ENCODE results near the gene PPOX.
A peak's percentile ranks its signal among the peaks of the same experiment; 100 is the strongest.

The PPOX gene

DNA sequence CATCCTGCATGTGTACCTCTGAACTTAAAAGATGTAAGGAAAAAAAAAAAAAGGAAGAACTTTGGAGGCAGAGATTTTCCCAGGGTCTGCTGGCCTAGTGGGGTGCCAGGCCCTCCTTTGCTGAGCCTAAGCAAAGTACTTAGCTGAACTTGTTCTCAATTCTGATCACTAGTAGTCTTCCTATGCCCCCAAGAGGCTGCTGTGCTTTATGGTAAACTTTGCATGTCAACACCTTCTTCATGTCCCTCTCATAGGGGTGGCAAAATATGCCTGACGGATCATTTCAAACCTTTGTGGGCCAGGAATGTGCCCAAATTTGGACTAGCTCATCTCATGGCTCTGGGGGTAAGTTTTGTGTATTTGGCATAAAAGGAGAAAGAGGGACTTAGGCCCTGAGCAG lies 8.4 kb upstream of the PPOX start:
- Histone ChIP-seq H3K4me1 (ENCODE audit: insufficient read depth, low read length) (peaks cover 10% of the 10 kb centered on the region; the same call in 1 of the 2 replicates), H3K27ac (ENCODE audit: low read depth, low read length) (no peak overlapping the region), H3K27me3 (ENCODE audit: insufficient read depth, low read length) (no peaks in the 10 kb centered on the region), H3K4me3 (ENCODE audit: low read length) (no peak overlapping the region), H3K9ac (ENCODE audit: low read depth, low read length) (no peak overlapping the region), H3K9me3 (ENCODE audit: insufficient read depth, low read depth, low read length) (no peaks in the 10 kb centered on the region), H3K36me3 (ENCODE audit: insufficient read depth, low read length) (peaks cover 37% of the 10 kb centered on the region)
- 95% methylated on average over 1 of the region's 1 CpG for WGBS

- Histone ChIP-seq H3K27me3 (ENCODE audit: insufficient read depth, low read length) (no peaks in the 10 kb centered on the region), H3K27ac (ENCODE audit: low read depth, low read length) (no peak overlapping the region), H3K4me1 (ENCODE audit: insufficient read depth, low read length) (peaks cover 10% of the 10 kb centered on the region; the same call in 1 of the 2 replicates), H3K36me3 (ENCODE audit: insufficient read depth, low read length) (peaks cover 41% of the 10 kb centered on the region), H3K9ac (ENCODE audit: low read depth, low read length) (peak overlapping the region; percentile 58), H3K9me3 (ENCODE audit: insufficient read depth, low read depth, low read length) (no peaks in the 10 kb centered on the region), H3K4me3 (ENCODE audit: low read length) (peak overlapping the region; percentile 75)
- 89% methylated on average over 9 of the region's 9 CpGs for WGBS
These were observed 7.8 kb upstream of the PPOX start for GRCh38 chr1:161158316-161159010.

GRCh38 chr1:161159087-161159912 lies 6.9 kb upstream of the PPOX start, which contains the start of gene USP21:
Gene USP21 (plus strand): TSS chr1:161159500. CDS start chr1:161160641, 1,141 bp downstream.
- Histone ChIP-seq H3K9ac (ENCODE audit: low read depth, low read length) (peak within 1 kb of the TSS; percentile 84), H3K36me3 (ENCODE audit: insufficient read depth, low read length) (peaks cover 45% of the 10 kb centered on the region), H3K4me1 (ENCODE audit: insufficient read depth, low read length) (peaks cover 10% of the 10 kb centered on the region; the same call in 1 of the 2 replicates), H3K4me3 (ENCODE audit: low read length) (peak within 1 kb of the TSS; percentile 75), H3K27me3 (ENCODE audit: insufficient read depth, low read length) (no peaks in the 10 kb centered on the region), H3K27ac (ENCODE audit: low read depth, low read length) (peak within 1 kb of the TSS; percentile 80), H3K9me3 (ENCODE audit: insufficient read depth, low read depth, low read length) (no peaks in the 10 kb centered on the region)
- WGBS: 2% methylated on average over 60 of the region's 60 CpGs

DNA sequence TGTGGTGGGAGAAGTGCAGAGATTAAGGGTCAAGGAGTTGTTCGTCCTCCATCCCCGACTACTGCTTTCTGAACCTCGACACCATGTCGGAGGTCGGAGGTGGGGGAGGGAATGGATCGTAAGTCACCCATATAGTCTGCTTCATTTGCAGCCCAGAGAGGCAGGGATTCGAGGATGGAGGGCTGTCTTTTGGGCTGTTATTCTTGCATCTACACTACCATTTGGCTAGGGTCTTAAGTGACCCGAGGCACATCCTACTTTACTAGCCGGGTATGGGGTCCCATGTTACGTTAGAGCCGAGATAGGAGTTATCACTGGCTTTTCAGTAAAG lies 6.3 kb upstream of the PPOX start:
- WGBS: 19% methylated on average over 11 of the region's 11 CpGs
- no peaks in the 10 kb centered on the region for H3K27me3 ChIP-seq (ENCODE audit: insufficient read depth, low read length)
- peak overlapping the region; percentile 75 for H3K4me3 ChIP-seq (ENCODE audit: low read length)
- no peaks in the 10 kb centered on the region for H3K9me3 ChIP-seq (ENCODE audit: insufficient read depth, low read depth, low read length)
- H3K4me1 ChIP-seq (ENCODE audit: insufficient read depth, low read length): peaks cover 10% of the 10 kb centered on the region; the same call in 1 of the 2 replicates
- H3K36me3 ChIP-seq (ENCODE audit: insufficient read depth, low read length): peaks cover 51% of the 10 kb centered on the region
- peak overlapping the region; percentile 80 for H3K27ac ChIP-seq (ENCODE audit: low read depth, low read length)
- peak overlapping the region; percentile 84 for H3K9ac ChIP-seq (ENCODE audit: low read depth, low read length)

DNA sequence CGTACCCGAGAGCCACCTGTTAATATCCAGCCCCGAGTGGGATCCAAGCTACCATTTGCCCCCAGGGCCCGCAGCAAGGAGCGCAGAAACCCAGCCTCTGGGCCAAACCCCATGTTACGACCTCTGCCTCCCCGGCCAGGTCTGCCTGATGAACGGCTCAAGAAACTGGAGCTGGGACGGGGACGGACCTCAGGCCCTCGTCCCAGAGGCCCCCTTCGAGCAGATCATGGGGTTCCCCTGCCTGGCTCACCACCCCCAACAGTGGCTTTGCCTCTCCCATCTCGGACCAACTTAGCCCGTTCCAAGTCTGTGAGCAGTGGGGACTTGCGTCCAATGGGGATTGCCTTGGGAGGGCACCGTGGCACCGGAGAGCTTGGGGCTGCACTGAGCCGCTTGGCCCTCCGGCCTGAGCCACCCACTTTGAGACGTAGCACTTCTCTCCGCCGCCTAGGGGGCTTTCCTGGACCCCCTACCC lies 5.5 kb upstream of the PPOX start:
- Histone ChIP-seq H3K4me1 (ENCODE audit: insufficient read depth, low read length) (peaks cover 14% of the 10 kb centered on the region), H3K27me3 (ENCODE audit: insufficient read depth, low read length) (no peaks in the 10 kb centered on the region), H3K9ac (ENCODE audit: low read depth, low read length) (no peak overlapping the region), H3K4me3 (ENCODE audit: low read length) (peak overlapping the region; percentile 75), H3K36me3 (ENCODE audit: insufficient read depth, low read length) (peaks cover 53% of the 10 kb centered on the region), H3K27ac (ENCODE audit: low read depth, low read length) (no peak overlapping the region), H3K9me3 (ENCODE audit: insufficient read depth, low read depth, low read length) (no peaks in the 10 kb centered on the region)
- 94% methylated on average over 22 of the region's 22 CpGs for WGBS

DNA sequence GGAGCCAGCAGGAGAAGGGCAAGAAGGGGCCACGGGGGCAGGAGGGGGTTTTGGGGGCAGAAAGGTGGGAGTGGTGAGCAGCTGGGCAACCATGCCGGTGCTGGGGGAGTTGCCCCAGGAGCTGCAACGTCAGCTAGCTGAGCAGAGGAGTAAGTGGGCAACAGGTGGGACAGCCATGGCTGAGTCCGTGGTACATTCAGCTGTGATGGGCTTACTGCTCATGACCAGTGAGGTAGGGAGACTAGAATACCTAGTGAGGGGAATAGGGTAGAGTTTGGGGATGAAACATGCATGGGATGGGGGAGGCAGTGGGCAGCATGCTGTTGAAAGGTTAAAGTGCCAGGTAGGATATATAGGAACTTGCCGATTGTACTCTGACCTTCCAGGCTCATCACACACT lies 4.6 kb upstream of the PPOX start:
- Histone ChIP-seq H3K4me3 (ENCODE audit: low read length) (no peak overlapping the region), H3K4me1 (ENCODE audit: insufficient read depth, low read length) (peaks cover 14% of the 10 kb centered on the region), H3K27me3 (ENCODE audit: insufficient read depth, low read length) (no peaks in the 10 kb centered on the region), H3K9ac (ENCODE audit: low read depth, low read length) (no peak overlapping the region), H3K27ac (ENCODE audit: low read depth, low read length) (no peak overlapping the region), H3K36me3 (ENCODE audit: insufficient read depth, low read length) (peaks cover 53% of the 10 kb centered on the region), H3K9me3 (ENCODE audit: insufficient read depth, low read depth, low read length) (no peaks in the 10 kb centered on the region)
- 90% methylated on average over 5 of the region's 5 CpGs for WGBS

DNA sequence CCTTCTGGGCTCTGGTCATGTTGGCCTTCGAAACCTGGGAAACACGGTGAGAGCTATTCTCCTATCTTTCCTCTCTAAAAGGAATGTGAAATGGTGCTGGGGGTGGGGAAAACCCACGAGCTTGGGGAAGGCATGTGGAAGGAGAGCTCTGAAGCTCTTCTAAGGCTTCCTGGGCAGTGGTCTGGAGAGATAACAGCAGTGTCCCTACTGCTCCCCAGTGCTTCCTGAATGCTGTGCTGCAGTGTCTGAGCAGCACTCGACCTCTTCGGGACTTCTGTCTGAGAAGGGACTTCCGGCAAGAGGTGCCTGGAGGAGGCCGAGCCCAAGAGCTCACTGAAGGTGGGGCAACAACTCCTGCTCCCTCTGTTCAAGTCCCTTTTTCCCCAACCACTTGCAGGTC lies 4.2 kb upstream of the PPOX start:
- Histone ChIP-seq H3K27ac (ENCODE audit: low read depth, low read length) (no peak overlapping the region), H3K4me1 (ENCODE audit: insufficient read depth, low read length) (peaks cover 14% of the 10 kb centered on the region)

GRCh38 chr1:161162806-161163205 lies 3.4 kb upstream of the PPOX start:
- Histone ChIP-seq H3K27me3 (ENCODE audit: insufficient read depth, low read length) (no peaks in the 10 kb centered on the region), H3K27ac (ENCODE audit: low read depth, low read length) (no peak overlapping the region), H3K9me3 (ENCODE audit: insufficient read depth, low read depth, low read length) (no peaks in the 10 kb centered on the region), H3K4me3 (ENCODE audit: low read length) (no peak overlapping the region), H3K36me3 (ENCODE audit: insufficient read depth, low read length) (peaks cover 41% of the 10 kb centered on the region), H3K4me1 (ENCODE audit: insufficient read depth, low read length) (peaks cover 14% of the 10 kb centered on the region), H3K9ac (ENCODE audit: low read depth, low read length) (no peak overlapping the region)
- 97% methylated on average over 8 of the region's 10 CpGs for WGBS

More for the DNA sequence above, 4.2 kb upstream of the PPOX start:
- no peaks in the 10 kb centered on the region for H3K27me3 ChIP-seq (ENCODE audit: insufficient read depth, low read length)
- H3K9ac ChIP-seq (ENCODE audit: low read depth, low read length): no peak overlapping the region
- H3K4me3 ChIP-seq (ENCODE audit: low read length): no peak overlapping the region
- peaks cover 49% of the 10 kb centered on the region for H3K36me3 ChIP-seq (ENCODE audit: insufficient read depth, low read length)
- H3K9me3 ChIP-seq (ENCODE audit: insufficient read depth, low read depth, low read length): no peaks in the 10 kb centered on the region
- 85% methylated on average over 6 of the region's 7 CpGs for WGBS

- no peaks in the 10 kb centered on the region for H3K27me3 ChIP-seq (ENCODE audit: insufficient read depth, low read length)
- no peaks in the 10 kb centered on the region for H3K9me3 ChIP-seq (ENCODE audit: insufficient read depth, low read depth, low read length)
- H3K4me3 ChIP-seq (ENCODE audit: low read length): no peak overlapping the region
- peaks cover 36% of the 10 kb centered on the region for H3K36me3 ChIP-seq (ENCODE audit: insufficient read depth, low read length)
- no peak overlapping the region for H3K27ac ChIP-seq (ENCODE audit: low read depth, low read length)
- WGBS: 98% methylated on average over 4 of the region's 5 CpGs
- H3K4me1 ChIP-seq (ENCODE audit: insufficient read depth, low read length): peaks cover 11% of the 10 kb centered on the region
- H3K9ac ChIP-seq (ENCODE audit: low read depth, low read length): no peak overlapping the region
These were observed 2.4 kb upstream of the PPOX start for GRCh38 chr1:161163793-161164192.

GRCh38 chr1:161164901-161165610 lies 1.2 kb upstream of the PPOX start:
- peak overlapping the region; percentile 62 for H3K9ac ChIP-seq (ENCODE audit: low read depth, low read length)
- peak overlapping the region; percentile 87 for H3K4me3 ChIP-seq (ENCODE audit: low read length)
- no peaks in the 10 kb centered on the region for H3K9me3 ChIP-seq (ENCODE audit: insufficient read depth, low read depth, low read length)
- H3K4me1 ChIP-seq (ENCODE audit: insufficient read depth, low read length): peaks cover 9% of the 10 kb centered on the region; the same call in 1 of the 2 replicates
- WGBS: 90% methylated on average over 10 of the region's 14 CpGs
- no peaks in the 10 kb centered on the region for H3K27me3 ChIP-seq (ENCODE audit: insufficient read depth, low read length)
- H3K27ac ChIP-seq (ENCODE audit: low read depth, low read length): no peak overlapping the region; the same call in 1 of the 2 replicates
- H3K36me3 ChIP-seq (ENCODE audit: insufficient read depth, low read length): peaks cover 46% of the 10 kb centered on the region
